Measurements from ENCODE around the gene ALOX5. TPM values are rescaled to one million over a fixed set of nuclear protein-coding genes. Genes with fewer than 3 reads are reported as not detected.
"Not testable (repeated sequence)": the region's sequence is repeated elsewhere in the genome, so short reads cannot be mapped to it uniquely, and the experiment has no call there.

Gene ALOX5
- total RNA-seq, 2 donors from 2014 or later = 21.2 to 35.0 TPM

- H3K9me3 ChIP-seq = no peaks in the 10 kb centered on the region
- TF ChIP-seq POLR2AphosphoS5 (IDR thresholded peaks at IDR 0.05) = no peak
- 38% methylated on average over 4 of the region's 4 CpGs for WGBS
- DNase-seq (ENCODE audit: low spot score) = no peak
- no peaks in the 10 kb centered on the region for H3K4me1 ChIP-seq (replicated peaks)
- H3K27me3 ChIP-seq (replicated peaks; ENCODE audit: insufficient read depth) = no peaks in the 10 kb centered on the region
- H3K27ac ChIP-seq = no peak overlapping the region
- H3K4me3 ChIP-seq = no peak overlapping the region
- no peaks in the 10 kb centered on the region for H3K36me3 ChIP-seq
- intact Hi-C loops (cut with DNase I) = no loop called here
These were observed 30.7 kb downstream of the ALOX5 start for GRCh38 chr10:45404770-45405120.

- no peaks in the 10 kb centered on the region for H3K36me3 ChIP-seq
- no peak overlapping the region for H3K27ac ChIP-seq
- no peaks in the 10 kb centered on the region for H3K9me3 ChIP-seq
- WGBS = 54% methylated on average over 2 of the region's 2 CpGs
- no peak for TF ChIP-seq POLR2AphosphoS5 (IDR thresholded peaks at IDR 0.05)
- TF ChIP-seq POLR2A (IDR thresholded peaks at IDR 0.05) = no peak
- no peak for TF ChIP-seq CTCF (IDR thresholded peaks at IDR 0.05)
- no peaks in the 10 kb centered on the region for H3K4me1 ChIP-seq (replicated peaks)
- no peak for DNase-seq (ENCODE audit: low spot score)
- intact Hi-C loops (cut with DNase I) = no loop called here
- no peak overlapping the region for H3K4me3 ChIP-seq
- H3K27me3 ChIP-seq (replicated peaks; ENCODE audit: insufficient read depth) = no peaks in the 10 kb centered on the region
These were observed 33.5 kb downstream of the ALOX5 start for GRCh38 chr10:45407542-45407941.

DNA sequence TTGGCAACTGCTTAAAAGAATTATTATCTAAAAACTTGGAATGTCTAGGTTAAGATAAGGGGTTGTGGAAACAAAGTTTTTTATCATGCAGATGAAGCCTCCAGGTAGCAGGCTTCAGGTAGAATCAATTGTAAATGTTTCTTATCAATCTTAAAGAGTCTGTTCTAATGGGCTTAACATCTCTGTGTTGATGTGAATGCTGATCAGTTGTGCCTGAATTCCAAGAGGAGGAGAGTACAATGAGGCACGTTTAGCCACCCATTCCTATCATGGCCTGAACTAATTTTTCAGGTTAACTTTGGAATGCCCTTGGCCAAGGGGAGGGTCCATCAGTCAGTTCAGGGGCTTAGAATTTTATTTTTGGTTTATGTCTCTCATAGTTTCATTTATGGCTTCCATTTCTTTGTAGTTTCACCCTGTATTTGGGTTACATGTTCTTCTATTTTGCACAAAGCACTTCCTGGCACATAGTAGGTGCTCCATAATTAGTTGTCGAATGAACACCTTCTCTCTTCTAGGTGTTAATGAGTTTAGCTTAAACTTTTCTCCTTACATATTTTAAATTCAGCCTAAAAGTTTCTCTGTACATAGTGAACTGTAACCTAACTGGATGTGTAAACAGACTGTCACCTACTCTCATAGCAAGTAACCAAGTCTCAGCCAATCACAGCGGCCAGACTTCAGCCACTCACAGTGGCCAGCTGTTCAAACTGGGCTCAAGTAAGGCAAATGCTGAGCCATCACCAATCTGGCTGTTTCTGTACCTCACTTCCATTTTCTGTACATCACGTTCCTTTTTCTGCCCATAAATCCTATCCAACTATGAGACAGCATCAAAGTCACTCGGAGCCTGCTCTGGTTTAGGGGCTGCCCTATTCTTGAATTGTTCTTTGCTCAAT is 34.7 kb downstream of the ALOX5 start:
- intact Hi-C loops (cut with DNase I) = no loop called here
- H3K27ac ChIP-seq = no peak overlapping the region
- H3K9me3 ChIP-seq = no peaks in the 10 kb centered on the region
- H3K27me3 ChIP-seq (replicated peaks; ENCODE audit: insufficient read depth) = no peaks in the 10 kb centered on the region
- no peak for TF ChIP-seq CTCF (IDR thresholded peaks at IDR 0.05)
- H3K4me1 ChIP-seq (replicated peaks) = no peaks in the 10 kb centered on the region
- no peak overlapping the region for H3K4me3 ChIP-seq
- DNase-seq (ENCODE audit: low spot score) = no peak
- no peaks in the 10 kb centered on the region for H3K36me3 ChIP-seq
- 36% methylated on average over 5 of the region's 5 CpGs for WGBS

GRCh38 chr10:45409347-45409746 is 35.3 kb downstream of the ALOX5 start:
- H3K36me3 ChIP-seq; H3K4me3 ChIP-seq; H3K27ac ChIP-seq; H3K27me3 ChIP-seq (replicated peaks; ENCODE audit: insufficient read depth); H3K4me1 ChIP-seq (replicated peaks); DNase-seq (ENCODE audit: low spot score); H3K9me3 ChIP-seq; intact Hi-C loops (cut with DNase I): not testable (repeated sequence)

DNA sequence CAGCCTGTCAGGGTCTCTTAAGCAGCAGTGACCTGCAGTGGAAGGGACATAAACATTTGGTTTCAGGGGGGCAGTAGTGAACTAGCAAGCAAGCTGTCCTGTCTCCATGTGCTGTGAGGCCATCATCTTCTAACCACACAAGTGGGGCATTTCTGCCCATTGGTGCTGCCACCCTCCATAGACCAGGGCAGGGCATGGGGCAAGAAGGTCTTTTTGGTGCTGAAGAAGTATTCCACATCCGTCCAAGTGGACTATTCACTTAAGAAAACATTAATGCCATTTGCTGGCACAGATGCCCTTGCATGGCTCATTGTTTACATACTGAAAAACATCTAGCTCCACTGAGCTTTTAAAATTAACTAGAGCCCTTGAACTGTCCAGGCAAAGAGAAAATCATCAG is 35.8 kb downstream of the ALOX5 start:
- no peak for DNase-seq (ENCODE audit: low spot score)
- H3K36me3 ChIP-seq = no peaks in the 10 kb centered on the region
- intact Hi-C loops (cut with DNase I) = no loop called here
- WGBS = 44% methylated on average over 1 of the region's 1 CpG
- no peak overlapping the region for H3K27ac ChIP-seq
- TF ChIP-seq CTCF (IDR thresholded peaks at IDR 0.05) (no peak), POLR2A (IDR thresholded peaks at IDR 0.05) (no peak), POLR2AphosphoS5 (IDR thresholded peaks at IDR 0.05) (no peak)
- H3K9me3 ChIP-seq = no peaks in the 10 kb centered on the region
- H3K4me1 ChIP-seq (replicated peaks) = no peaks in the 10 kb centered on the region
- no peak overlapping the region for H3K4me3 ChIP-seq
- no peaks in the 10 kb centered on the region for H3K27me3 ChIP-seq (replicated peaks; ENCODE audit: insufficient read depth)

DNA sequence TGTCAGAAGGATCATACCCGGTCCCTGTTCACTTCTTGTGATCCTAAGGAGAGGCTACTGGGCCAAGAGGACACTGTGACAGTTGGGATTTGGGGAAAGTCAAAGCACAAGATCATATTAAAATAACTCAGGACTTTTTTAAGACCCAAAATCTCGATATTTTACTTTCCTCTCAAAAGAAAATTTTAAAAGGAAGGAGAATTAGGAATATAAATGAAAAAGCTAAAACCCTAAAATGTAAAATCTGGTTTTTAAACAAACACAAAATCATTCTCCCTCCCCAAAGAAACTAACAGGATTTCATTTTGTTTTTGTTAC is 36.4 kb downstream of the ALOX5 start:
- no peaks in the 10 kb centered on the region for H3K27me3 ChIP-seq (replicated peaks; ENCODE audit: insufficient read depth)
- H3K4me3 ChIP-seq = no peak overlapping the region
- H3K4me1 ChIP-seq (replicated peaks) = no peaks in the 10 kb centered on the region
- no peak for DNase-seq (ENCODE audit: low spot score)
- no peaks in the 10 kb centered on the region for H3K36me3 ChIP-seq
- no peak overlapping the region for H3K27ac ChIP-seq
- intact Hi-C loops (cut with DNase I) = no loop called here
- no peaks in the 10 kb centered on the region for H3K9me3 ChIP-seq
- WGBS = 82% methylated on average over 2 of the region's 2 CpGs
- TF ChIP-seq POLR2A (IDR thresholded peaks at IDR 0.05) = no peak
- TF ChIP-seq CTCF (IDR thresholded peaks at IDR 0.05) = no peak
- no peak for TF ChIP-seq POLR2AphosphoS5 (IDR thresholded peaks at IDR 0.05)
